ENCODE data around the gene SUV39H1.

The SUV39H1 gene

DNA sequence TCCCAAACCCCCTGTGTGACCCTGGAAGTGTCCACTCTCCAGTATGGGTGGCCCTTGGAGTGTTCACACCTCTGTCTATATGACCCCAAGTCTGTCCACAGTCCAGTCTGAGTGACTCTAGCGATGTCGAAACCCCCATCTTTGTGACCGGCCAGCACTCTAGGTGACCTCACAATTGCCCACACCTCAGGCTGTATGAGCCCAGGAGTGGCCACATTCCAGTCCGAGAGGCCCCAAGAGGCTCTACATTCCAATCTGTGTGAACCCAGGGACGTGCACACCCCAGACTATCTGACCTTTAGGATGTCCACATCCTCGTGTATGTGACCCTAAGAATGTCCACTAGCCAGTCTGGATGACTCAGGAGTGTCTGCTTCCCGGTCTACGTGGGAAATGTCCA is 57.7 kb downstream of the SUV39H1 start:
- in situ Hi-C loops (cut with MboI; ENCODE audit: low sequenced_read_pairs), result no loop called here

Measured in HL-60/S4 treated with retinoic acid at 250 ng/mL for 4 days and 3 days (cell line).